Stimulated activated CD8-positive, alpha-beta memory T cell treated with anti-CD3 and anti-CD28 coated beads, Interleukin-7, amount 100 ng/mL, for 24 hours (primary cell): Measurements from ENCODE around the gene MAP3K1.
A peak's percentile ranks its signal among the peaks of the same experiment; 100 is the strongest.

Experiments used
- DNase-seq: peaks from one replicate; pipeline ENCODE4 v3.0.0-alpha.2; 2020; ENCODE audit warnings: low read depth

MAP3K1 gene

GRCh38 chr5:56909294-56910209 is 94.2 kb downstream of the MAP3K1 start, which contains the start of gene SETD9:
Gene SETD9 (plus strand): TSS chr5:56909596. CDS start chr5:56909646, 50 bp downstream.
- DNase-seq = peak; percentile 90

DNA sequence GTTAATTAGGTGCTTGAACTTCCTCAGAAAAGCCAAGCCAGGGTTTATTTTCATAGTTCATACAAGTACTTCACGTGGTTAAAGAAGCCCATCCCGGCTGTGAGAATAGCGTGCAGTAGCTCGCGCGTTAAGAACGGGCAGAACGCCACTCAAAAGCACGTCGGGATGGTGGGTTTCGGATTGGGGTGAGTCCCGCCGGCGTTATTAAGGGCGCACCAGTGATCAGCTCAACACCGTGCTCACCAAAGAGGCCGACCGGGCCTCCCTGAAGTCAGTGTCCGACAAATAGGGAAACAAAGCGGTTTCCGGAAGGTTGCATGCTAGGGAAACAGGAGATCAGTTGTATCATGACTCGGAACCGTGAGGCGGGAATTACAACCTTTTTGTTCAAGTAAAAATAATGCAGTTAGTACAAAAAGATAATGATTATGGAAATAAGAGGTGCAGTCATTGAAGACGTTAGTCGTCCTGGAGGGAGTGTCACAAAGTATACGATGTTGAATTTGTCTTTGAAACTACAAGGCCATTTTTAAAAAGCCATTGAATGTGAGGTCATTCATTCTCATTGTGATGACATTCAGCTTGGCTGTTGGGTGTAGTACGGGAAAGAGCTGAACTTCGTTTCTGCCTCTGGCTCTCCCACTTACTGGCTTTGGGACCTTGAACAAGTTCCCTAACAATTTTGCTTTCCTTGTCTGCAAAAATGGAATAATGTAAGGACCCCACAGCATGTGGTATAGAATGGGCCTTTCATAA is 95.0 kb downstream of the MAP3K1 start:
- peak; percentile 12 for DNase-seq

DNA sequence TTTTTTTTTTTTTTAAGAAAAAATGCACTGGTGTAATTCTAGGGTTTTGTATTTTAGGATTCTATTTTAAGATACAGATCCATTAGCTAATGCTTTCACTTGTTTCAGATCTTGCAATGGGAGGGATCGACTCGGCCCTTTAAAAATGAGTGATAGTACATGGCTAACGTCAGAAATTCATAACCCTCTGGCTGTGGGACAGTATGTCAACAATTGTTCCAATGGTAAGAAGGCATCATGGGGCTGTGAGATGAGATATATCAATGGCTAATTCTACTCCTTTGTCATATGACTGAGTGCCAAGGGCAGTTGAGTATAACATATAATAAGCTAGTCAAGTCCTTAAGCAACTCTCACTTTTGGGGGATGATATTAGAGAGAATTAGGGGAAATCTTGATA is 98.4 kb downstream of the MAP3K1 start:
- no peak for DNase-seq

GRCh38 chr5:56914678-56915077 is 99.3 kb downstream of the MAP3K1 start:
- DNase-seq = no peak

DNA sequence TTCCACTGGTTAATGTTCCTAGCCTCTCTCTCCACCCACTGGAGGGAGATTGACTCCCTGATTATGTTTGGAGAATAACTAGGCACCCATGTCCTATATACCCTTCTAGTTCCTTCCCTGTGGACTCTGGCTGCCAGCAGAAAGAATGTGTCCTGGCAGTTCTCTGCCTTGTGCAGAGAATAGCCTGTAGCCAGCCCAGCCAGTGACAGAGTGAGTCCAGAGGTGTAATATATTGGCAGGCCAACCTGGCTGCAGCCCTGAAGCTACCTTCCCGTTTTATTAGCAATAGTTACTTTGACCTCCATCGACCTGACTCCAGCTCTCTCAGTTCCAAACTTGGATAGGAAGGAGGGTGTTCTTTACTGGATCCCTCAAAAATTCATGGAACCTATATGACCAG is 102.2 kb downstream of the MAP3K1 start:
- DNase-seq = no peak

- no peak for DNase-seq
Measured at GRCh38 chr5:56918054-56918453, 102.7 kb downstream of the MAP3K1 start.

- DNase-seq = no peak
Measured at GRCh38 chr5:56919942-56920662, 104.8 kb downstream of the MAP3K1 start.

DNA sequence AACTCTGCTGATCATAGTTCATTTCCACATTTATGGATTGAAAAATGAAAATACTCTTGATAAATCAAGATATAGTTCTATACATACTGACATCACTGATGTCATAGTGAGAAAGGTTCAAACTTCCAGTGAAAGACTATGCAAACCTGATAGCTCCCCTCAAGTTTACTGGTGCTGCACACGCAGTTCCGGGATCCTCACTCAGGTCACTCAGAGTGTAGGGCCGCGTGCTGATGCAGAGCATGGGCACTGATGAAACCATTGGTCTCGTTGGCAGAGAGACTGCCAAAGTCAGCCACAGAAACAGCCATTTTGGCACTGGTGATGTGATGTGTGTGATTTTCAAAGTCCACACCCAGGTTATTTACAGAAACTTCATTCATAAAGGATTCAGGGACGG is 107.6 kb downstream of the MAP3K1 start:
- no peak for DNase-seq

DNA sequence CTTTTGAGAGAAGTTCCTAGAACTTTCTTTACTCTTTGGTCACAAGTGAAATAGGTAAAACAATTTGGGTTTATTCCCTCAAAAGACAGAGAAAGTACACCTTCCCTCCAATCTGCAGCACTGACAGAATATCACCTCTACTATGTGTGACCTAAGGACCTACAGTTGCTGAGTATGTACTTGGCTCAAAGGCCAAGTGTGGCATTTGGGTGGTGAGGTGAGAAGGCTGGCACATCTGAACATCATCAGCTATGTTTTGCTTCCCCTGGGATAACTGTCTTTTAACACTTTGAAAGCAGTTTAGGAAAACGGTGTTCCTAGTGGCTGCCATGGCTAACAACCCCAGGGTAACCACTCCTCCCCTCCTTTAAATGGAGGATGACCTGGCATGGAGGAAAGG is 119.0 kb downstream of the MAP3K1 start:
- no peak for DNase-seq

GRCh38 chr5:56938858-56939257 is 123.5 kb downstream of the MAP3K1 start:
- no peak for DNase-seq

DNA sequence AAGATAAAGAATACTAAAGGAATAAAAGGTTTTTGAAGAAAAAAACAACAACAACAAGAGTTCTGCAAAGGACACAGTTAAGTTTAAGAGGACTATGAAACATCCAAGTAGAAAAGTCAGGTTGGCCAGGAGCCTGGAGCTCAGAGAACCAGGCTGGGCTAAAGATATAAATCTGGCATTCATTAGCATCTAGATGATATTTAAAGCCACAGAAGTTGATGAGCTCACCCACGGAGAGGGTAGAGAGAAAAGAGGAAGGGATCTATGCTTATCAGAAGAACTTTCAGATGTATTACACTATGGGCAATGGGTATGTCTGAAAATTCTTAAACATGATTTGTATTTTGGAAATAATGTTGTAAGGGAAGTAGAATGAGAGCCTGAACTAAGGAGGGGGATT is 126.6 kb downstream of the MAP3K1 start:
- DNase-seq = no peak
